Measurements from ENCODE around the gene OR13C8. TPM values are rescaled to one million over a fixed set of nuclear protein-coding genes. Genes with fewer than 3 reads are reported as not detected.
"Not testable (repeated sequence)": the region's sequence is repeated elsewhere in the genome, so short reads cannot be mapped to it uniquely, and the experiment has no call there.

OR13C8 gene
- not detected for total RNA-seq

GRCh38 chr9:104568868-104569267 is at the start of gene OR13C8:
OR13C8 (plus strand) TSS chr9:104569168; CDS start chr9:104569168, 0 bp downstream.
- WGBS, 2 donors, result 91 to 92% methylated on average over 4 of the region's 4 CpGs
- Histone ChIP-seq H3K27ac (no peak within 1 kb of the TSS), H3K9me3 (no peaks in the 10 kb centered on the region), H3K27me3 (no peaks in the 10 kb centered on the region), H3K36me3 (no peaks in the 10 kb centered on the region), H3K4me1 (no peaks in the 10 kb centered on the region), H3K4me3 (replicated peaks in 1 of 3) (no peak within 1 kb of the TSS)
- no peak for TF ChIP-seq POLR2A (IDR thresholded peaks at IDR 0.05)
- TF ChIP-seq CTCF (IDR thresholded peaks at IDR 0.05), result no peak
- intact Hi-C loops (cut with DNase I), result no loop called here
- DNase-seq, result no peak

GRCh38 chr9:104520241-104520640 is 48.7 kb upstream of the OR13C8 start:
- H3K27me3 ChIP-seq; intact Hi-C loops (cut with DNase I); H3K9me3 ChIP-seq; H3K36me3 ChIP-seq; H3K4me1 ChIP-seq; H3K27ac ChIP-seq; H3K4me3 ChIP-seq (replicated peaks in 1 of 3); DNase-seq: not testable (repeated sequence)
- 86 to 90% methylated on average over 10 of the region's 10 CpGs for WGBS, 2 donors

GRCh38 chr9:104527109-104527508 is 41.9 kb upstream of the OR13C8 start, which contains the start of gene OR13C4:
OR13C4 (minus strand) TSS chr9:104527209; CDS start chr9:104527209, 0 bp downstream.
- Histone ChIP-seq H3K9me3 (no peaks in the 10 kb centered on the region), H3K27ac (no peak within 1 kb of the TSS), H3K4me3 (replicated peaks in 1 of 3) (no peak within 1 kb of the TSS), H3K4me1 (no peaks in the 10 kb centered on the region), H3K27me3 (no peaks in the 10 kb centered on the region), H3K36me3 (no peaks in the 10 kb centered on the region)
- TF ChIP-seq CTCF (IDR thresholded peaks at IDR 0.05) (no peak), POLR2A (IDR thresholded peaks at IDR 0.05) (no peak)
- intact Hi-C loops (cut with DNase I), result no loop called here
- no peak for DNase-seq

- H3K27ac ChIP-seq, result no peak within 1 kb of the TSS
- intact Hi-C loops (cut with DNase I), result no loop called here
- no peak for DNase-seq
- H3K4me1 ChIP-seq, result no peaks in the 10 kb centered on the region
- no peak for TF ChIP-seq POLR2A (IDR thresholded peaks at IDR 0.05)
- no peak for TF ChIP-seq CTCF (IDR thresholded peaks at IDR 0.05)
- H3K4me3 ChIP-seq (replicated peaks in 1 of 3), result no peak within 1 kb of the TSS
- WGBS, 2 donors, result 86 to 91% methylated on average over 5 of the region's 5 CpGs
- H3K36me3 ChIP-seq, result no peaks in the 10 kb centered on the region
- no peaks in the 10 kb centered on the region for H3K9me3 ChIP-seq
- no peaks in the 10 kb centered on the region for H3K27me3 ChIP-seq
These were observed 32.2 kb upstream of the OR13C8 start, which contains the start of gene OR13C3 for GRCh38 chr9:104536756-104537155. OR13C3 (minus strand) TSS chr9:104536856; CDS start chr9:104536723, 133 bp downstream.

GRCh38 chr9:104539275-104539674 is 29.7 kb upstream of the OR13C8 start:
- TF ChIP-seq POLR2A (IDR thresholded peaks at IDR 0.05), result no peak
- no peak for TF ChIP-seq CTCF (IDR thresholded peaks at IDR 0.05)
- Histone ChIP-seq H3K27ac (no peak overlapping the region), H3K4me3 (replicated peaks in 1 of 3) (no peak overlapping the region), H3K36me3 (no peaks in the 10 kb centered on the region), H3K4me1 (no peaks in the 10 kb centered on the region), H3K9me3 (no peaks in the 10 kb centered on the region), H3K27me3 (no peaks in the 10 kb centered on the region)
- DNase-seq, result no peak
- intact Hi-C loops (cut with DNase I), result no loop called here
- WGBS, 2 donors, result 49 to 53% methylated on average over 1 of the region's 1 CpG

- Histone ChIP-seq H3K4me1 (no peaks in the 10 kb centered on the region), H3K36me3 (no peaks in the 10 kb centered on the region), H3K27me3 (no peaks in the 10 kb centered on the region), H3K9me3 (no peaks in the 10 kb centered on the region), H3K27ac (no peak overlapping the region), H3K4me3 (replicated peaks in 1 of 3) (no peak overlapping the region)
- intact Hi-C loops (cut with DNase I), result no loop called here
- DNase-seq, result no peak
- whole genome bisulfite sequencing, 2 donors, result 89 to 91% methylated on average over 4 of the region's 4 CpGs
- TF ChIP-seq CTCF (IDR thresholded peaks at IDR 0.05) (no peak), POLR2A (IDR thresholded peaks at IDR 0.05) (no peak)
These were observed 24.3 kb upstream of the OR13C8 start for GRCh38 chr9:104544644-104545043.
